ENCODE results near the gene GNA15.

GNA15 gene

DNA sequence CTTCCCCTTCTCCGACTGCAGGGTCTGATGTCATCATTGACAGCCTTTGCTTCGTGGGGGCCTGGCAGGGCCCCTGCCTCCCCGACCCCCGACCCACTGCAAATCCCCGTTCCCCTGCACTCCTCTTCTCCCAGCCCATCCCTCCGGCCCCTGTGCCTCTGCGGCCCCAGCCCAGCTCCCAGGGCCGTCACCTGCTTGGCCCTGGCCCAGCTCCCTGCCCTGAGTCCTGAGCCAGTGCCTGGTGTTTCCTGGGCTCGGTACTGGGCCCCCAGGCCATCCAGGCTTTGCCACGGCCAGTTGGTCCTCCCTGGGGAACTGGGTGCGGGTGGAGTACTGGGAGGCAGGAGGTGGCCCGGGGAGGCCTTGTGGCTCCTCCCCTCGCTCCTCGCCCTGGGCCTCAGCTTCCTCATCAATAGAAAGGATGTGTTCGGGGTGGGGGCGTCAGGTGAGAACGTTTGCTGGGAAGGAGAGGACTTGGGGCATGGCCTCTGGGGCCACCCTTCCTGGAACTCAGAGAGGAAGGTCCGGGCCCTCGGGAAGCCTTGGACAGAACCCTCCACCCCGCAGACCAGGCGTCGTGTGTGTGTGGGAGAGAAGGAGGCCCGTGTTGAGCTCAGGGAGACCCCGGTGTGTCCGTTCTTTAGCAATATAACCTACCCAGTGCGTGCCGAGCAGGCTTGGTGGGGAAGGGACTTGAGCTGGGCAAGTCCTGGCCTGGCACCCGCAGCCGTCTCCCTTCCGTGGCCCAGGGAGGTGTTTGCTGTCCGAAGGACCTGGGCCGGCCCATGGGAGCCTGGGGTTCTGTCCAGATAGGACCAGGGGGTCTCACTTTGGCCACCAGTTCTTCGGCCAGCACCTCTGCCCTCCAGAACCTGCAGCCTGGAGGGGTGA, 72.7 kb downstream of the GNA15 start:
- no peak for DNase-seq (ENCODE audit: low read depth)

DNA sequence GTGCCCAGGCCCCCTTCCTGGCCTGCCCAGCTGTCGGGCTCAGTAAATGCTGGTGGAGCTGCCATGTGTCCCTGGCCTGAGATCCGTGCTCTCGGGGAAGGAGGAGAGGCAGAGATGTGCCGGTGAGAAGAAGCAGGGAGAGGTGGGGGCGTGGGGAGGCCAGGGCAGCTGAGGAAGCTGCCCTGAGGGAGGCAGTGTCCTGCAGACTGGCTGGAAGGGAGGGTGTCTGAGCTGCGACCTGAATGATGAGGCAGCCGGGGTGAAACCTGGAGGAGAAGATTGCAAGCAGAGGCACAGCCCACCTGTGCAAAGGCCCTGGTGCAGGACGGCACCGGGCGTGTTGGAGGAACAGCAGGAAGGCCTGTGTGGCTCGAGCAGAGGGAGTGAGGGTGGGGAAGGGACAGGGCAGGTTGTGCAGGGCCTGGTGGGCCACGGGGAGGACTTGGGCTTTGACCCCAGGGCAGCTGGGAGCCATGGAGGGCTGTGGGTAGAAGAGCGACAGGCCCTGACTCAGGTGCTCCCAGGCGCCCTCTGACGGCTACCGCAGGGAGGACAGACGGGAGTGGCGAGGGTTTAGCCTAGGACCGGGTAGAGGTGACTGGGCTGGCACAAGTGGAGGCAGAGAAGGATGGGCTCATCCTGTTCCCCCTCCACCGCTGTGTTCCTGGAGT, 74.6 kb downstream of the GNA15 start:
- peak; percentile 47 for DNase-seq (ENCODE audit: low read depth)

DNA sequence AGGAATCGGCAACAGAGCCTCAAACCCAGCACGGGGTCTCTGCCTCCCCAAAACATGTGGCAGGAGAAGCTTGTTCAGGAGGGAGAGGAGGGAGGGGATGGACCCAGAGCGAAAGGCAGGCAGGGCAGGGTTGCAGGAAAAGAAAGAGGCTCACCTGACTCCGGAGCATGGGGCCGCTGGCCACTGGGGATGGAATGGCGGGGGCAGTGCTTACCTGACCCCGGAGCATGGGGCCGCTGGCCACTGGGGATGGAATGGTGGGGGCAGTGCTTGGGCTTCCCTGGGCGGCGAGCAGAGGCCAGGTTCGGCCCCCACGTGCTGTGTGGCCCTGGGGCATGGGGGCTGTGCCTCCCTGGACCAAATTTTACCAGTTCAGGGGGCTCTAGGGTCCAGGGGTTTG, 75.4 kb downstream of the GNA15 start:
- no peak for DNase-seq (ENCODE audit: low read depth)

GRCh38 chr19:3213159-3213558, 77.3 kb downstream of the GNA15 start:
- no peak for DNase-seq (ENCODE audit: low read depth)

All from stimulated activated CD8-positive, alpha-beta memory T cell treated with anti-CD3 and anti-CD28 coated beads, Interleukin-15, amount 100 ng/mL, for 1 hour (primary cell).